Cardiac muscle cell (in vitro differentiated cells and primary cell): ENCODE measurements around the gene ZNF227. TPM values are rescaled to one million over a fixed set of nuclear protein-coding genes. Genes with fewer than 3 reads are reported as not detected.

ENCODE experiments used
- DNase-seq, 2 donors: peaks; one replicate each; pipeline versions ENCODE4 v3.0.0 to v3.0.0-alpha.2; 2010 to 2017; ENCODE audit warnings: low read depth in 1 of 2, low spot score in 1 of 2
- H3K27ac ChIP-seq: fragments of 200-600 bp; sonication (generic); 2 replicates; pipeline ENCODE4 v1.5.1; 2016
- H3K27me3 ChIP-seq: fragments of 200-600 bp; sonication (generic); 2 replicates; pipeline ENCODE4 v1.6.0; 2016; ENCODE audit warnings: control low read depth
- H3K36me3 ChIP-seq: fragments of 200-600 bp; sonication (generic); 2 replicates; pipeline ENCODE4 v1.5.1; 2016; ENCODE audit warnings: control low read depth
- H3K4me1 ChIP-seq: fragments of 200-600 bp; sonication (generic); 2 replicates; pipeline ENCODE4 v1.8.1; 2017; ENCODE audit warnings: low read depth, mild to moderate bottlenecking, mixed run types
- H3K4me3 ChIP-seq: fragments of 200-600 bp; sonication (generic); 2 replicates; pipeline ENCODE4 v1.5.1; 2016; ENCODE audit warnings: mild to moderate bottlenecking
- H3K9me3 ChIP-seq: fragments of 200-600 bp; sonication (generic); 2 replicates; pipeline ENCODE4 v1.5.1; 2017; ENCODE audit warnings: low read depth, mild to moderate bottlenecking, control low read depth
- CTCF ChIP-seq: IDR thresholded peaks from 2 replicates; pipeline ENCODE4 v1.5.1; 2012; ENCODE audit warnings: low read depth, mild to moderate bottlenecking, low read length
- polyA plus RNA-seq: library from polyadenylated mRNA; unstranded; fragments of >200 nt; fragmentation: Nextera tagmentation; extraction: Ambion mirVana; gene quantifications from 2 replicates; pipeline ENCODE4 v1.2.1, GENCODE V29; 2016
- total RNA-seq: library from RNA; depleted of rRNA; stranded (reverse); fragments of >200 nt; gene quantifications from 2 replicates; pipeline ENCODE4 v1.2.3, GENCODE V29; 2016

The ZNF227 gene
- total and polyA plus RNA-seq, 2 experiments from 2014 or later: 9.4 to 18.9 TPM

- H3K4me1 ChIP-seq: no peaks in the 10 kb centered on the region
- no peak for DNase-seq
Observed at GRCh38 chr19:44277331-44277730, 65.0 kb downstream of the ZNF227 start.

DNA sequence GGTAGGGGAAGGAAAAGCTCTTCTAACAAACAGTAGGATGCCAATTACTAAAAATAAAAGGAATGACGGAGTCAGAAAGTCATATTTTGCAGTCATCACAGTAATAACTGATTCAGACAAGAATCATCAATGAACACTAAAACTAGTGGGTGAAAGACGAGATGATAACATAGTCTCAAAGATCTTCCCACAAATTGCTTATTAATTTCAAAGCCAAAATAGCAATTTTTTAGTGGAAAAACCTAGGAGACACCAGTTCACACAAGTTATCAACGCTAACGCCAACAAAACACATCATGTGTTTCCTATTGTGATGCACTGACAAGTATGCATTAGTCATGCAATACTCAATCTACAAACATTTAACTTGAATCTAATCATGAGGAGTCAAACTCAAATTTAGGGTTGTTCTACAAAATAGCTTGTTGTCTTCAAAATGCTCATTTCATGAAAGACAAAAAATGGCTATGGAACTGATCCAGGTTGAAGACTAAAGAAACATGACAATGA is 65.9 kb downstream of the ZNF227 start:
- Histone ChIP-seq H3K4me1 (no peaks in the 10 kb centered on the region), H3K9me3 (no peaks in the 10 kb centered on the region), H3K27ac (no peak overlapping the region), H3K4me3 (no peak overlapping the region), H3K27me3 (no peaks in the 10 kb centered on the region), H3K36me3 (no peaks in the 10 kb centered on the region)
- no peak for TF ChIP-seq CTCF
- DNase-seq: no peak

More at GRCh38 chr19:44277331-44277730, 65.0 kb downstream of the ZNF227 start:
- H3K4me3 ChIP-seq: no peak overlapping the region
- H3K27ac ChIP-seq: no peak overlapping the region
- TF ChIP-seq CTCF: no peak
- no peaks in the 10 kb centered on the region for H3K27me3 ChIP-seq
- H3K9me3 ChIP-seq: no peaks in the 10 kb centered on the region
- H3K36me3 ChIP-seq: no peaks in the 10 kb centered on the region

DNA sequence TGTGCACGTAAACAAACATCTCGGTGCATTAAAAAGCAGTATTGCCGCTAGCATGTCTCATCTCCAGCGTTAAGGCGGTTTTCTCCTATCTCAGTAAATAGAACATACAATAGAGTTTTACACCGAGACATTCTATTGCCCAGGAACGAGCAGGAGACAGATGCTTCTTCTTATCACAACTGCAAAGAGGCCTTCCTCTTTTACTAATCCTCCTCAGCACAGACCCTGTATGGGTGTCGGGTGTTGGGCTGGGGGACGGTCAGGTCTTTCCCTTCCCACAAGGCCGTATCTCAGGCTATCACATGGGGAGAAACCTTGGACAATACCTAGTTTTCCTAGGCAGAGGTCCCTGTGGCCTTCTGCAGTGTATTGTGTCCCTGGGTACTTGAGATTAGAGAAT is 68.6 kb downstream of the ZNF227 start:
- Histone ChIP-seq H3K4me3 (no peak overlapping the region), H3K27ac (no peak overlapping the region), H3K27me3 (no peaks in the 10 kb centered on the region), H3K36me3 (no peaks in the 10 kb centered on the region), H3K9me3 (no peaks in the 10 kb centered on the region), H3K4me1 (no peaks in the 10 kb centered on the region)
- no peak for TF ChIP-seq CTCF
- DNase-seq: no peak

GRCh38 chr19:44282846-44283245 is 70.5 kb downstream of the ZNF227 start:
- no peak for DNase-seq
- Histone ChIP-seq H3K27ac (no peak overlapping the region), H3K4me3 (no peak overlapping the region), H3K36me3 (peaks cover 11% of the 10 kb centered on the region), H3K4me1 (no peaks in the 10 kb centered on the region), H3K27me3 (no peaks in the 10 kb centered on the region), H3K9me3 (no peaks in the 10 kb centered on the region)
- TF ChIP-seq CTCF: no peak

DNA sequence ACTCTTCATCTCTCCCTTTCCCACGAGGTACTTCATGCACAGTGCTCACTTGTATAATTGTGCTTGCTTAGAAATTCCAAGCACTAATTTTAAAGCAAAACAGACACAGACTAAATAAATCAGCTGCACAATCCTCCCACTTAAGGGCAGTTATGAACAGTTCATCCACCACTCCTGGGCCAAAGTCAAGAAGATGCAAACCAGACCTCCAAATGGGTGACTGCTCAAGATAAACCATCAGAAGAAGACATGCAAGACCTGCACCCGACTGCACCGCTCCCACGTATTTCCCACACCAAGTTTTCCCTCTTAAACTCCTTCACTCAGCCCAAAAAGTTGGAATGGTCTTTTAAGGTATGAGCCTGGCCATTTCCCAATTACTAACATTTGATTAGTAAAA is 72.6 kb downstream of the ZNF227 start:
- no peaks in the 10 kb centered on the region for H3K27me3 ChIP-seq
- no peaks in the 10 kb centered on the region for H3K9me3 ChIP-seq
- H3K27ac ChIP-seq: no peak overlapping the region
- no peak for DNase-seq
- no peak overlapping the region for H3K4me3 ChIP-seq
- no peak for TF ChIP-seq CTCF
- peaks cover 30% of the 10 kb centered on the region for H3K36me3 ChIP-seq
- no peaks in the 10 kb centered on the region for H3K4me1 ChIP-seq

Other genes with a start within 250 kb of the ZNF227 start
- gene ZNF155, start 228.3 kb upstream of the ZNF227 start, total RNA-seq: 9.3 and 13.9 TPM in 2 replicates
- 9.0 and 16.7 TPM in 2 replicates for gene ZNF155, start 228.3 kb upstream of the ZNF227 start, polyA plus RNA-seq
- 4.3 and 6.0 TPM in 2 replicates for gene ZNF230, start 209.6 kb upstream of the ZNF227 start, total RNA-seq
- gene ZNF230, start 209.6 kb upstream of the ZNF227 start, polyA plus RNA-seq: 3.1 and 4.7 TPM in 2 replicates
- 5.1 and 11.6 TPM in 2 replicates for gene ZNF222, start 187.2 kb upstream of the ZNF227 start, total RNA-seq
- gene ZNF222, start 187.2 kb upstream of the ZNF227 start, polyA plus RNA-seq: 3.2 and 5.1 TPM in 2 replicates
- gene ZNF223, start 160.5 kb upstream of the ZNF227 start, total RNA-seq: 7.5 and 7.6 TPM in 2 replicates
- gene ZNF223, start 160.5 kb upstream of the ZNF227 start, polyA plus RNA-seq: 5.1 and 8.1 TPM in 2 replicates
- 1.8 and 3.5 TPM in 2 replicates for gene ZNF284, start 140.4 kb upstream of the ZNF227 start, total RNA-seq
- gene ZNF284, start 140.4 kb upstream of the ZNF227 start, polyA plus RNA-seq: 1.2 and 1.7 TPM in 2 replicates
- gene ZNF224, start 118.2 kb upstream of the ZNF227 start, total RNA-seq: 12.0 and 29.3 TPM in 2 replicates
- 18.6 and 24.7 TPM in 2 replicates for gene ZNF224, start 118.2 kb upstream of the ZNF227 start, polyA plus RNA-seq
- gene ZNF225, start 99.1 kb upstream of the ZNF227 start, total RNA-seq: 5.8 and 7.7 TPM in 2 replicates
- 3.6 and 4.8 TPM in 2 replicates for gene ZNF225, start 99.1 kb upstream of the ZNF227 start, polyA plus RNA-seq
- 6.0 and 16.4 TPM in 2 replicates for gene ZNF234, start 71.0 kb upstream of the ZNF227 start, total RNA-seq
- 8.1 and 9.2 TPM in 2 replicates for gene ZNF234, start 71.0 kb upstream of the ZNF227 start, polyA plus RNA-seq
- gene ZNF226, start 47.4 kb upstream of the ZNF227 start, total RNA-seq: 17.3 and 35.3 TPM in 2 replicates
- gene ZNF226, start 47.4 kb upstream of the ZNF227 start, polyA plus RNA-seq: 21.1 and 56.8 TPM in 2 replicates
- gene ZNF233, start 47.4 kb downstream of the ZNF227 start, total RNA-seq: 0.67 and 2.8 TPM in 2 replicates
- 5.0 and 6.0 TPM in 2 replicates for gene ZNF233, start 47.4 kb downstream of the ZNF227 start, polyA plus RNA-seq
- gene ZNF235, start 92.5 kb downstream of the ZNF227 start, total RNA-seq: 4.8 and 4.9 TPM in 2 replicates
- gene ZNF235, start 92.5 kb downstream of the ZNF227 start, polyA plus RNA-seq: 5.3 and 5.7 TPM in 2 replicates
- 5.8 and 15.5 TPM in 2 replicates for gene ZNF112, start 144.1 kb downstream of the ZNF227 start, total RNA-seq
- 3.6 and 6.8 TPM in 2 replicates for gene ZNF112, start 144.1 kb downstream of the ZNF227 start, polyA plus RNA-seq
- 3.6 and 21.1 TPM in 2 replicates for gene ZNF285, start 189.1 kb downstream of the ZNF227 start, total RNA-seq
- 2.8 and 7.9 TPM in 2 replicates for gene ZNF285, start 189.1 kb downstream of the ZNF227 start, polyA plus RNA-seq
- 3.9 and 6.6 TPM in 2 replicates for gene ZNF229, start 235.9 kb downstream of the ZNF227 start, total RNA-seq
- gene ZNF229, start 235.9 kb downstream of the ZNF227 start, polyA plus RNA-seq: 2.5 and 7.0 TPM in 2 replicates